Fibroblast of skin of right biceps (primary cell): ENCODE measurements around the gene PLD3.
"Not testable (repeated sequence)": the region's sequence is repeated elsewhere in the genome, so short reads cannot be mapped to it uniquely, and the experiment has no call there.

Source experiments
- DNase-seq: peaks from one replicate; pipeline ENCODE4 v3.0.0-alpha.2; 2013

PLD3 gene

GRCh38 chr19:40348125-40348913, at the start of gene PLD3, which contains the start of gene C19orf47:
TSS of gene PLD3 (plus strand) at chr19:40348695. CDS start at chr19:40366484, 17,789 bp downstream.
TSS of gene C19orf47 (minus strand) at chr19:40348397. CDS start at chr19:40341857, 6,540 bp downstream.
- DNase-seq, result peak; percentile 99

GRCh38 chr19:40300668-40301067, 47.8 kb upstream of the PLD3 start:
- DNase-seq, result no peak

GRCh38 chr19:40302224-40303011, 46.1 kb upstream of the PLD3 start:
- no peak for DNase-seq

GRCh38 chr19:40303765-40304164, 44.7 kb upstream of the PLD3 start:
- DNase-seq, result no peak

- DNase-seq, result peak; percentile 40
Observed at GRCh38 chr19:40304306-40304705, 44.2 kb upstream of the PLD3 start.

GRCh38 chr19:40305403-40305802, 43.1 kb upstream of the PLD3 start:
- peak; percentile 81 for DNase-seq

- DNase-seq, result no peak
Observed at GRCh38 chr19:40309666-40310065, 38.8 kb upstream of the PLD3 start.

GRCh38 chr19:40312533-40312932, 36.0 kb upstream of the PLD3 start:
- DNase-seq, result no peak

GRCh38 chr19:40313229-40313983, 35.1 kb upstream of the PLD3 start:
- no peak for DNase-seq

GRCh38 chr19:40314656-40315055, 33.8 kb upstream of the PLD3 start:
- DNase-seq, result no peak

- DNase-seq, result no peak
Observed at GRCh38 chr19:40315812-40316470, 32.6 kb upstream of the PLD3 start.

GRCh38 chr19:40317338-40317737, 31.2 kb upstream of the PLD3 start:
- no peak for DNase-seq

- DNase-seq, result no peak
Observed at GRCh38 chr19:40320558-40320935, 27.9 kb upstream of the PLD3 start.

- no peak for DNase-seq
Observed at GRCh38 chr19:40321076-40321475, 27.4 kb upstream of the PLD3 start.

GRCh38 chr19:40321566-40322270, 26.8 kb upstream of the PLD3 start:
- DNase-seq, result no peak

GRCh38 chr19:40322271-40322610, 26.3 kb upstream of the PLD3 start:
- DNase-seq, result no peak

GRCh38 chr19:40322951-40323615, 25.4 kb upstream of the PLD3 start:
- DNase-seq, result no peak

GRCh38 chr19:40323705-40324104, 24.8 kb upstream of the PLD3 start:
- no peak for DNase-seq

GRCh38 chr19:40326201-40326600, 22.3 kb upstream of the PLD3 start:
- no peak for DNase-seq

- DNase-seq, result no peak
Observed at GRCh38 chr19:40331052-40331451, 17.4 kb upstream of the PLD3 start.

GRCh38 chr19:40332669-40333068, 15.8 kb upstream of the PLD3 start:
- DNase-seq, result no peak

- DNase-seq, result not testable (repeated sequence)
Observed at GRCh38 chr19:40333083-40333482, 15.4 kb upstream of the PLD3 start.
